DMS153 treated with DMSO at 0.1 percent for 48 hours (cell line): Measurements from ENCODE around the gene MEGF6.

Experiments used
- DNase-seq: peaks from one replicate; lab custom pipeline; 2025; ENCODE audit not compliant: unreplicated experiment; lab: John Stamatoyannopoulos, UW

Gene MEGF6, protein sequence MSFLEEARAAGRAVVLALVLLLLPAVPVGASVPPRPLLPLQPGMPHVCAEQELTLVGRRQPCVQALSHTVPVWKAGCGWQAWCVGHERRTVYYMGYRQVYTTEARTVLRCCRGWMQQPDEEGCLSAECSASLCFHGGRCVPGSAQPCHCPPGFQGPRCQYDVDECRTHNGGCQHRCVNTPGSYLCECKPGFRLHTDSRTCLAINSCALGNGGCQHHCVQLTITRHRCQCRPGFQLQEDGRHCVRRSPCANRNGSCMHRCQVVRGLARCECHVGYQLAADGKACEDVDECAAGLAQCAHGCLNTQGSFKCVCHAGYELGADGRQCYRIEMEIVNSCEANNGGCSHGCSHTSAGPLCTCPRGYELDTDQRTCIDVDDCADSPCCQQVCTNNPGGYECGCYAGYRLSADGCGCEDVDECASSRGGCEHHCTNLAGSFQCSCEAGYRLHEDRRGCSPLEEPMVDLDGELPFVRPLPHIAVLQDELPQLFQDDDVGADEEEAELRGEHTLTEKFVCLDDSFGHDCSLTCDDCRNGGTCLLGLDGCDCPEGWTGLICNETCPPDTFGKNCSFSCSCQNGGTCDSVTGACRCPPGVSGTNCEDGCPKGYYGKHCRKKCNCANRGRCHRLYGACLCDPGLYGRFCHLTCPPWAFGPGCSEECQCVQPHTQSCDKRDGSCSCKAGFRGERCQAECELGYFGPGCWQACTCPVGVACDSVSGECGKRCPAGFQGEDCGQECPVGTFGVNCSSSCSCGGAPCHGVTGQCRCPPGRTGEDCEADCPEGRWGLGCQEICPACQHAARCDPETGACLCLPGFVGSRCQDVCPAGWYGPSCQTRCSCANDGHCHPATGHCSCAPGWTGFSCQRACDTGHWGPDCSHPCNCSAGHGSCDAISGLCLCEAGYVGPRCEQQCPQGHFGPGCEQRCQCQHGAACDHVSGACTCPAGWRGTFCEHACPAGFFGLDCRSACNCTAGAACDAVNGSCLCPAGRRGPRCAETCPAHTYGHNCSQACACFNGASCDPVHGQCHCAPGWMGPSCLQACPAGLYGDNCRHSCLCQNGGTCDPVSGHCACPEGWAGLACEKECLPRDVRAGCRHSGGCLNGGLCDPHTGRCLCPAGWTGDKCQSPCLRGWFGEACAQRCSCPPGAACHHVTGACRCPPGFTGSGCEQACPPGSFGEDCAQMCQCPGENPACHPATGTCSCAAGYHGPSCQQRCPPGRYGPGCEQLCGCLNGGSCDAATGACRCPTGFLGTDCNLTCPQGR (N-terminal part only)

GRCh38 chr1:3611170-3612019, at the start of gene MEGF6:
Gene MEGF6, minus strand, starts transcription at chr1:3611508. Its CDS starts 240 bp downstream, at chr1:3611268.
- DNase-seq: no peak

DNA sequence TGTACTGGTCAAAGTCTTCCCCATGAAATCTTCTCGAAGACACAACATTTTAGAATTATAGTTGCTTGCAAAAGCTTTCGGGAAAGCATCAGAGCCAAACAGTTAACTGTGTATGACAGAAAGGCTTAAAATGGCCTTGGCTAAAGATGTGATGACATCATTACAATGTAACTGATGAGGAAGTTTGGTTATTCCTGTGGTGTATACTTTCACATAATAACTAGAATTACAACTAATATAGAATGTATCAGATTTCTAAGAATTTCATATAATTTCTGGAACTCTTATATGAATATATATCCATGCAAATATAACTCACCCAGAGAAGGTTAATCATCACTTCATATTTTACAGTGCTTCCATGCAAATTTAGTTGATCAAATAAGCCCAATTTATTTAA, 49.4 kb upstream of the MEGF6 start:
- DNase-seq: no peak

- no peak for DNase-seq
Measured at GRCh38 chr1:3659093-3659492, 47.8 kb upstream of the MEGF6 start.

DNA sequence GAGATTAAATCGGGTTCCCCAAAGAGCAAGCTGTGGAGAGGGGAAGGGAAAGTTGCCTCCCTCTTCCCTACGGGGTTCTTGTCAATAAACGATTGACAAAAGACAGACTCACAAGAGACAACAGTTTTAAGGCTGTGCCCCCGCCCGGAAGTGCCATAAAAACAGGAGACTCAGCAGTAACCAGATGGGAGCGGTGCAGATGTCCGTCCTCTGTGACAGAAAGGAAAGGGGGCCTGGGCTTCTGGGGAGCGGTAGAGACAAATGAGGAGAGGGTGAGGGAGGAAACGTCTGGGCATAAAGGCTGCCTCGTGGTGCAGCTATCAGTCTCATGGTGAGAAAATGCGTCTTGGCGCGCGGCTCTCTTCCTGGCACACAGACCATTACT, 46.9 kb upstream of the MEGF6 start:
- DNase-seq: no peak

- no peak for DNase-seq
Measured at GRCh38 chr1:3657578-3658230, 46.4 kb upstream of the MEGF6 start.

DNA sequence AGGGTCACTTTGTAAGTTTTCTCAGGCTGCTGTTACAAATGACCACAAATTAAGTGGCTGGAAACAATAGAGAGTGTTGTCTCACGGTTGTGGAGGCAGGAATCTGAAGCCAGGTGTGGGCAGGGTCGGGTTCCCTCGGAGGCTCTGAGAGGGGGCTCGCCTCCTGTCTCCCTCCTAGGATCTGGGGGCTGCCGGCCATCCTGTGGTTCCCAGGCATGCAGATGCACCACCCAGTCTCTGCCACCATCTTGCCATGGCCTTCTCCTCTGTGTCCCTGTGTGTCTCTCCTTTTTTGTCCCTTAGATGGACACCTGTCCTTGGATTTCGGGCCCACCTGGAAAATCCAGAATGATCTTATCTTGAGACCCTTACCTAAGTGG, 45.8 kb upstream of the MEGF6 start:
- DNase-seq: no peak

DNA sequence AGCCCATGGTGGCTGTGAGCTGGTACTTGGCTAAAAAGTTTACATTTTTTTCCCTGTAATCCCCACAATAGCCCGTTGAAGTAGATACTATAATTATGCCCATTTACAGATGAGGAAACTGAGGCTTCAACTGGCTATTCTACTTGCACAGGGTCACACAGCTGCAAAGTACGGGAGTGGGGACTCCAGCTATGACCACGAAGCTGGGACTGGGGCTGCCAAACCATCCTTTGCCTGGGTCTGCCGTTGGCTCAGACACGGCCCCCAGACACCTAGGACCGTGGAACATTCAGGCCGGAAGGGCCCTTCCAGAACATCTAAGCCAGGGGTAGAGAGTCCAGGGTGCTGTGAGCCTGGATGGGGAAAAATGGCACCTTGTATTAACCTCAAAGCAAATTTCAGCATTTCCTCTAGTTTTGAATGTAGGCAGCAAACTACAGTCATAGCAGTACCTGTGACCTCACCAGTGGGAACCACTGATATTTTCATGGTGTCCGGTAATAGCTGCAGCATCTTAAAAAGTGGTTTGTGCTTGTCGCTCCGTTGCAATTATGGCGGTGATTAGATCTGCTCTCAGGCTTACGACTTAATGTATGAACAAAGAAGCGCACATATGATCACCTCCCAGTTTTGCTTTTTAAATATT, 45.3 kb upstream of the MEGF6 start:
- no peak for DNase-seq

DNA sequence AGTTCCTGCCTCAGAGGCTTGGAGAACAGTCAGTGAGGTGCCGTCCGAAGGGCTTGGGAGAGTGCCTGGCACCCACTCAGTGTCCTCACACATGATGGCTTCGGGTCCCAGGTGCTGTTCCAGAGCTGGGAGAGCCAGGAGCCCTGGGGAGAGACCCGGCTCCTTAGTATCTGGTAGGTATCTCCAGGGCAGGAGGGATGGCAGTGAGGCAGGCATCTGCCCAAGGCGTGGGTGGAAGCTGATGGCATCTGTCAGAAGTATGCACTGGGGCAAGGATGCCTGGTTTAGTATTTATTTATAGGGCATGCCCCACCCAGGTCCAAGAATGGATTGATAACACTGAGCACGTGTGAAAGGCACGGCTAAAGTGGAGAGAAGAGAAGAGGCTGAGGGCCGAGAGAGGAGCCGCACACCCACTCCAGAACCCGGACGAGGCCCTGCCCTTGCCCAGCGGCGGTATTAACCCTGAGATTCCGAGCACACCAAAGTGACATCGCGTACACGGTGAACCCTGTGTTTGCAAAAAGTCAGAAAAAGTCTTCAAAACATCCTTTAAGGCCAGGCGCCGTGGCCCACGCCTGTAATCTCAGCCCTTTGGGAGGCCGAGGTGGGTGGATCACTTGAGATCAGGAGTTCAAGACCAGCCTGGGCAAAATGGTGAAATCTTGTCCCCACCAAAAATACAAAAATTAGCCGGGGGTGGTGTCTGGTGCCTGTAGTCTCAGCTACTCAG, 43.4 kb upstream of the MEGF6 start:
- DNase-seq: no peak

GRCh38 chr1:3653286-3653618, 41.9 kb upstream of the MEGF6 start:
- DNase-seq: no peak

GRCh38 chr1:3652548-3653285, 41.4 kb upstream of the MEGF6 start:
- no peak for DNase-seq

- no peak for DNase-seq
Measured at GRCh38 chr1:3651930-3652547, 40.7 kb upstream of the MEGF6 start, which contains the start of gene TP73. Gene TP73, plus strand, starts transcription at chr1:3652516. Its CDS starts 29,850 bp downstream, at chr1:3682366.

DNA sequence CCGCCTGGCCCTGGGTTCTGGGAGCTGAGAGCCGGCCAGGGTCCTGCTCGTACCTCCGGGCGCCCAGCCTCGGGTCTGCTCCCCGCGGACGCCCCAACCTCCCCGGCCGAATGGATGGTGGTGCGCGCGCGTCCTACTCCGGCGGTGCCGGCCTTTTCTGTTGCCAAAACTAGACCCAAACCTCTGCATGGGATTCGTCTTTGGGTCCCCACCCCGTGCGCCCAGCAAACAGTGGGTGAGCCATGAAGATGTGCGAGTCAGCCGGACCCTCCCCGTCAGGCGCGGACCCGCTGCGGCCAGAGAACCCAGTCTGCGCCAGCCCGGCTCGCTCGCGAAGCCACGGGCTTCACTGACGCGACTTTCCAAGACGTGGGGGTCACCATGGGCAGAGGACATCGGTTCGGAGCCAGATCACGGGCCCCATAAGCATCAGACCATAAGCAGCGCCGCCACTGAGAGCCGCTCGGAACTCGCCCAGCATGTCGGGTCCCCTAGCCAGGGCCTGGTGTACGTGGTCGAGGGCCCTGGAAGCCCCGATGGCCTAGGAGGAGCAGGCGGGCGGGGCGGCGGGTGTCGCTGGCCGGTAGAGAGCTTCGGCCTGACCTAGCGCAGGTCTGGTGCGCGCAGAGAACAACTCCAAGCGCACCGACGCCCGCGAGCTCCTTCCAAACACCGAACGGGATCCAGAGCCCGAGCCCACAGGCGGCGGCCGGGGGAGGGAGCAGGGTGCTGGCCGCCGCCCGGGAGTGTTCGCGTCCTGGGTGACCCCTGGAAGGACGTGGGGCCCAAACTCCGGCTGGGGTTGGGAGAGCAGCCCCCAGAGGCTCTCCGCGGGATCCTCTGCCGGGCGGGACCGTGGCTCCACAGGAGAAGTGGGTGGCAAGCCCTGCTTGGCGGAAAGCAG, 40.0 kb upstream of the MEGF6 start:
- no peak for DNase-seq

GRCh38 chr1:3650248-3651025, 39.1 kb upstream of the MEGF6 start:
- DNase-seq: no peak

- DNase-seq: no peak
Measured at GRCh38 chr1:3649342-3650247, 38.3 kb upstream of the MEGF6 start, which contains the start of gene WRAP73. Gene WRAP73, minus strand, starts transcription at chr1:3650103. Its CDS starts 104 bp downstream, at chr1:3649999.

- DNase-seq: no peak
Measured at GRCh38 chr1:3646596-3646995, 35.3 kb upstream of the MEGF6 start.
